GM21360 (cell line): ENCODE measurements around the gene PDE3A.
"Not testable (repeated sequence)": the region's sequence is repeated elsewhere in the genome, so short reads cannot be mapped to it uniquely, and the experiment has no call there.

ENCODE experiments used
- ATAC-seq: cut with Tn5 transposase; IDR thresholded peaks from one replicate; pipeline ENCODE4 v1.9.1; 2021; ENCODE audit warnings: mild to moderate bottlenecking, moderate library complexity; ENCODE audit not compliant: unreplicated experiment

The PDE3A gene

GRCh38 chr12:20368114-20368650 is at the start of gene PDE3A:
TSS of gene PDE3A (plus strand) at chr12:20368537. CDS start at chr12:20369285, 748 bp downstream.
- no peak for ATAC-seq

- ATAC-seq: no peak
Observed at GRCh38 chr12:20319366-20319765, 49.0 kb upstream of the PDE3A start.

- no peak for ATAC-seq
Observed at GRCh38 chr12:20320552-20320951, 47.8 kb upstream of the PDE3A start.

GRCh38 chr12:20330826-20331505 is 37.4 kb upstream of the PDE3A start:
- ATAC-seq: not testable (repeated sequence)

- ATAC-seq: no peak
Observed at GRCh38 chr12:20339060-20339459, 29.3 kb upstream of the PDE3A start.

- no peak for ATAC-seq
Observed at GRCh38 chr12:20342111-20342510, 26.2 kb upstream of the PDE3A start.

GRCh38 chr12:20345866-20346265 is 22.5 kb upstream of the PDE3A start:
- no peak for ATAC-seq

- ATAC-seq: no peak
Observed at GRCh38 chr12:20350026-20350425, 18.3 kb upstream of the PDE3A start.

- ATAC-seq: no peak
Observed at GRCh38 chr12:20350495-20350894, 17.8 kb upstream of the PDE3A start.

GRCh38 chr12:20351406-20351805 is 16.9 kb upstream of the PDE3A start:
- ATAC-seq: no peak

GRCh38 chr12:20356048-20356447 is 12.3 kb upstream of the PDE3A start:
- no peak for ATAC-seq

- ATAC-seq: no peak
Observed at GRCh38 chr12:20360407-20360806, 7.9 kb upstream of the PDE3A start.

GRCh38 chr12:20361416-20361815 is 6.9 kb upstream of the PDE3A start:
- no peak for ATAC-seq

- no peak for ATAC-seq
Observed at GRCh38 chr12:20364501-20364900, 3.8 kb upstream of the PDE3A start.

GRCh38 chr12:20366776-20367409 is 1.4 kb upstream of the PDE3A start:
- ATAC-seq: no peak

GRCh38 chr12:20367583-20368113 is 689 bp upstream of the PDE3A start:
- no peak for ATAC-seq

GRCh38 chr12:20368651-20369304 is 441 bp downstream of the PDE3A start:
- ATAC-seq: no peak

GRCh38 chr12:20369305-20370013 is 1.1 kb downstream of the PDE3A start:
- no peak for ATAC-seq

GRCh38 chr12:20370014-20370386 is 1.7 kb downstream of the PDE3A start:
- no peak for ATAC-seq

- no peak for ATAC-seq
Observed at GRCh38 chr12:20370866-20371519, 2.7 kb downstream of the PDE3A start.
